Suppressor macrophage treated with lipopolysaccharide for 4 hours (primary cell): ENCODE measurements around the gene SLC35B4.

ENCODE experiments used
- DNase-seq: peaks from one replicate; pipeline ENCODE4 v3.0.0-alpha.2; 2020

The SLC35B4 gene

GRCh38 chr7:134289423-134289822 is 27.3 kb downstream of the SLC35B4 start:
- no peak for DNase-seq

DNA sequence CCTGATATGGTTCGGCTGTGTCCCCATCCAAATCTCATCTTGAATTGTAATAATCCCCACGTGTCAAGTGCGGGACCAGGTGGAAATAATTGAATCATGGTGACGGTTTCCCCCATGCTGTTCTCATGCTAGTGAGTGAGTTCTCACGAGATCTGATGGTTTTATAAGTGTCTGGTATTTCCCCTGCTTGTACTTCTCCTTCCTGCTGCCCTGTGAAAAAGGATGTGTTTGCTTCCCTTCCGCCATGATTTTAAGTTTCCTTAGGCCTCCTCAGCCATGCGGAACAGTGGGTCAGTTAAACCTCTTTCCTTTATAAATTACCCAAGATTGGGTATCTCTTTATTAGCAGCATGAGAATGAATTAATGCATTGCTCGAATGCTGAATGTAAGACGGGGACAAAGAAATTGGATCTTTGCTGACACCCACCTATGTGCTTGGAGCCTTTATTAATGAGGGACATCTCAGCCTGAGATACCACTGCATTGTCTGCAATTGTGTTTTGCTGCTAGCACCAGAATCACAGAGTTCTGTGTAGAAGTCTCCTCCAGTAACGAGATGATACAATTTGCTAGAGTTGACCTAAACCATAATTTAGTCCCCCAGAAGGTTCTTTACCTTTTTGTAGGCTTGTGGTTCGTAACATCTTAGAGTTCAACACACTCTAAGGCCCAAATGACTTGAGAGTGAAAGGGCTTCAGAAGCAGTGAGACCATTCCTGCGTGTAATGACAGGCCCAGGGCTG is 28.6 kb downstream of the SLC35B4 start:
- DNase-seq = no peak

GRCh38 chr7:134284952-134285351 is 31.8 kb downstream of the SLC35B4 start:
- DNase-seq = no peak

DNA sequence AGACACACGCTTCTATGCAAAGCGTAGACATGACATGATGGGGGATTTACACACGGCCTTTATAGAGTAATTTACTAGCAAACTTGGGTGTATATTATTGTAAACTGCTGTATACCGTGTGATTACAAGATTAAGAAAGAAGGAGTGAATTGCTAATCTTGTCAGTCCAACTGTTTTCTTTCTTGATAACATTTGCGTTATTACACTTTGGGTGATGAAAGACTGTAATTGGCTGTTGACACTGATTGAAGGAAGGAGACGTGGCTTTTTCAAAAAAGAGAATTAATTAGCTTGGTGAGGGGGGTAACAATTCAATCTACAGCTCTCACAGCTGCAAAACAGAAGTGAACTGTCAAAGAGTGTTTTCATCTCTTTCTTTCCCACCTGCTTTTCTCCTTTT is 32.7 kb downstream of the SLC35B4 start:
- DNase-seq = no peak

DNA sequence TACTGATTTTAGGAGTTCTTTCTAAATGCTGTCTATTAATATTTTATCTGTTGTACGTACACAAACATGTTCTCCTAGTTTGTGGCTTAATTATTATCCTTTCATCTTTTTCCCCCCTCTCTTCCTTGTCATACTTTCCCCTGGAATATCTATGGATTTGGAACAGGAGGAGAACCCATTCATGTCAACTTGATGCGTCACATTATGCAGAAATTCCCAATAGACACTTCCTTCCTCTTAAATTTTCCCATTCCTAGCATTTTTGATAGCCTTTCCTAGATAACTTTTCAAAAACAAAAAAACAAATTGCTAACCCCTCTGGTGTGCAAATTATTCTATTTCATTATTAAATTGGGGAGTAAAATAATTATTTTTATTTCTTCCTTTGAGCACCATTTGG is 36.2 kb downstream of the SLC35B4 start:
- no peak for DNase-seq

- DNase-seq = no peak
Measured at GRCh38 chr7:134279898-134280297, 36.8 kb downstream of the SLC35B4 start.

- no peak for DNase-seq
Measured at GRCh38 chr7:134279336-134279735, 37.4 kb downstream of the SLC35B4 start.

DNA sequence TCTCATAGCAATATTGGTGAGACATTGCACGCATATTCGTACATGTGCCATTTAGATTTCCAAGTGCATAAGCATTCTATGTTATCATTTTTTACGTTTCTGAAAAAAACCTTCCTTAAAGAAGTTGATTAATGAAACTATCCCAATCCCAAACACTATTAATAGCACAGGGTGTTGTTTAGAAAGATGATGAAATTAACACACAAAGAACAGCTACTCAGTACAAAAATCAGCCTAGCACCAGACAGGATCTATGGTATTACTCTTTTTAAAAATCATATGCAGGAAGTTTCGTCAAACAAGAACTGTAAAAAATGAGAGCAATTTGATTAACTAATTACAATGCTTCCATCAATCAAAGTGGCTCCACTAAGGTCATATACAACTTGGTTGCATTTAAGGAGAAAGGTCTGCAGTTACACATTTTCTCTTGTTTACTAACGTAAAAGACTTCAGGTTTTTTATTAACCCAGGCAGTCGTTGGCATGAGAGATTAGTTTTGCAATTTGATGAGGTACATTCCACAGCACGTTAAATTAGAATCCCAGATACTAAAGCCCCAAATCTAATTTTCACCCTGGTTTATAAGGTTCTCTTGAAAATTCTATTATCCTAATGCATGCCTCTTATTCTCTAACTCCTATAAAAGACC is 38.1 kb downstream of the SLC35B4 start:
- DNase-seq = no peak

DNA sequence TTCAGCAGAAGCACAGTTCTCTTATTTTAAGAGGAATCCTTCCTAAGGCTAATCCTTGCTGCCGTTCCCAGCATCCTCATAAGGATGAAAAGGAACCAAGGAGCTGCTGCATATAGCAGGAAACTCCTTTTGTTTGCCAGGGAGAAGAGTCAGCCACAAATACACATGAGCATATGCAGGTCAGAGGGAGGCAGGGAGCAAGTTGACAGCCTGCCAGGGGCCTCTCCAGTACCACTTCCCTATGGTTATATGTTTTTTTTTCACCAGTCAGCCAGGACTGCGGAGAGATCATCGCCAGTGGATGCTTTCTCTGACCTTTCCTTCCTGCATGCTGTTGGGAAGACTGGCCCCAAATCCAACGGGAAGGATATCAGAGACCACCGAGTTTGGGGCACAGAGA is 39.8 kb downstream of the SLC35B4 start:
- no peak for DNase-seq

- no peak for DNase-seq
Measured at GRCh38 chr7:134262322-134262721, 54.4 kb downstream of the SLC35B4 start.

- no peak for DNase-seq
Measured at GRCh38 chr7:134255814-134256213, 60.9 kb downstream of the SLC35B4 start.

DNA sequence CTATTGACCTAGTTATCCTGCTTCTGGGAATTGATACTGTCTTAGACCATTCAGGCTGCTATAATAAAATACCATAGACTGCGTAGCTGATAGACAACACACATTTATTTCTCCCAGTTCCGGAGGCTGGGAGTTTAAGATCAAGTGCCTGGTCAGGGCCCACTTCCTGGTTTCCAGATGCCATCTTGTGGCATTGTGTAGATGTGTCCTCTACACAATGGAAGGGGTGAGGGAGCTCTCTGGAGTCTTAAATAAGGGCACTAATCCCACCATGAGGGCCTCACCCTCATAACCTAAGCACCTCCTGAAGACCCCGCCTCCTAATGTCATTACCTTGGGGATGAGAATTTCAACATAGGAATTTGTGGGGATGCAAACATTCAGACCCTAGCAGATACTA is 62.4 kb downstream of the SLC35B4 start:
- peak; percentile 35 for DNase-seq

DNA sequence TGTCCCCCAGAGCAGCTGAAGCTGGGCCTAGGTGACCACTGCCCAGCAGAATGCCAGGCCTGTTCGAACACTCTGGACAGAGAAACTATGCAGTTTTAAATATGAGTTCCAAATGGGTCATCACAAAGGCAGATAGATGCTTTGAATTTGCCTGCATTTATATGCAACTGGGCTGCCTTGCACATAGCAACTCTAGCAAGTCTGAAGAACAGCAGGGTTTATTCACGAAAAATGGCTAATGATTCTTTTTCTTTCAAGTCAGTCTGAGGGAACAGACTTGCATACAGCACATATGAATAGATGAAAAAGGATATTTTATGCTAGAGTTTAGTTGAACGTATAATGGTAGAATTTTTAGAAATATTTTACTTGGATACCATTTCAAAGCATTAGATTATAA is 68.5 kb downstream of the SLC35B4 start:
- no peak for DNase-seq

GRCh38 chr7:134246761-134247160 is 70.0 kb downstream of the SLC35B4 start:
- DNase-seq = no peak

DNA sequence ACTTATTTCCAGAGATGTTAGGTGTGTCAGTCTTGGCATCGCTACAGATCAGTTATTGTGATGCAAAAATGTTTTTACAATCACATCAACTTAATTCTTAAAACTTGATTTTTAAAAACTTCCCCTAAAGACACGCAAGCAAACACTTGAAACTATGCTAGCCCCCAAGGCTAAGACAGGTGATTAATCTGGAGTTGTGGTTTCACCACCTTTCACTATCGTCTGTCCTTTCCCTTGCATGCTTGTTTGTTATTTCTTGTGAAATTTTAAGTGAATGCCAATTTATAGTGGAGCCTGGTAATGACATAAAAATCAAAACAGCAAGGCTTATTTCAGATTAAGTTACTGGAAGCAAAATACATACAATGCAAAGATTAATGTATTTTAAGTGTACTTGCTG is 70.4 kb downstream of the SLC35B4 start:
- DNase-seq = no peak

DNA sequence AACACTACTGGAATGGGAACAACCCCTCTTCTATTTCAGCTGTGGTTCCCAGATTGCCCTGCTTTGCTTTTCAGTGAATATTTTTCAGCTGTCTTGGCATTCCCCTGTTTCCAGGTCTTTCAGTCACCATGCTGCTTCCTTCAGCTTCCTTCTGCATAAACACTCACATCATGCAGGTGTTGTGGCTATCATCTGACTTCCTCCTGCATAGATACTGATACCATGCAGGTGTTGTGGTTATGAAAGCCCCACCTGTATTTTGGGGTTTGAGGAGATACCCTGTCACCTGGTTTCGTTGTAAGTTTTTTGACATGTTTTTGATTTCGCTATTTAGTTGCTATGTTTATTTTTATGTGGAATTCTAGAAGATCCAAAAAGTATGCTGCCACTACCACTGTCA is 71.5 kb downstream of the SLC35B4 start:
- no peak for DNase-seq
